ENCODE data around the gene IL13.

IL13 gene

DNA sequence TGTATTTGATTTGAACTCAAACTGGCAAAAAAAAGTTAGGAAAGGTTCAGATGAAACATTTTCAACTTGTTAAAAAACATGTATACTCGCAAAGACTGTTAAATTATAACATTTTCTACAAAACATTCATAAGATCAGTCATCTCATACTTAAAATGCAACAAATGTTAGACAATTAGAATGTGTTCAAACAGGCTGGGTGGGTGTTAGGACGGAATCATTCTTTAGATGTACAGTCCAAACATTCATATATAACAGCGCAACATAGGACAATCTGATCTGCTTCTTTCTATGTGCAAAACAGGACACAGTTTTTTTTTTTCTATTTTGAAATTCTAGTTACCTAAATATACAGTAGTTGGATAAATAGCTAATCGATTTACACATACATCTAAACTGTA, 38.0 kb downstream of the IL13 start:
- Histone ChIP-seq H4K20me1 (ENCODE audit: insufficient read depth, low read length, poor library complexity, severe bottlenecking) (no peaks in the 10 kb centered on the region), H3K27me3 (ENCODE audit: insufficient read depth, low read length, poor library complexity, severe bottlenecking) (no peaks in the 10 kb centered on the region), H2AFZ (ENCODE audit: low read length) (no peak overlapping the region), H3K4me1 (ENCODE audit: insufficient read depth, low read length, poor library complexity, severe bottlenecking) (no peaks in the 10 kb centered on the region), H3K36me3 (ENCODE audit: insufficient read depth, low read length) (no peaks in the 10 kb centered on the region), H3K9ac (ENCODE audit: low read depth, low read length, poor library complexity, severe bottlenecking) (no peak overlapping the region), H3K79me2 (ENCODE audit: insufficient read depth, low read length) (no peaks in the 10 kb centered on the region), H3F3A (ENCODE audit: low read depth) (no peaks in the 10 kb centered on the region), H3K4me2 (ENCODE audit: low read depth, low read length, poor library complexity, severe bottlenecking) (no peak overlapping the region), H3K9me2 (replicated peaks; ENCODE audit: low read depth, low read length) (no peaks in the 10 kb centered on the region), H3K4me3 (ENCODE audit: low read length, poor library complexity, severe bottlenecking) (no peak overlapping the region), H3K9me3 (ENCODE audit: insufficient read depth, low read depth, low read length) (no peaks in the 10 kb centered on the region)
- TF ChIP-seq, protein P1, sequence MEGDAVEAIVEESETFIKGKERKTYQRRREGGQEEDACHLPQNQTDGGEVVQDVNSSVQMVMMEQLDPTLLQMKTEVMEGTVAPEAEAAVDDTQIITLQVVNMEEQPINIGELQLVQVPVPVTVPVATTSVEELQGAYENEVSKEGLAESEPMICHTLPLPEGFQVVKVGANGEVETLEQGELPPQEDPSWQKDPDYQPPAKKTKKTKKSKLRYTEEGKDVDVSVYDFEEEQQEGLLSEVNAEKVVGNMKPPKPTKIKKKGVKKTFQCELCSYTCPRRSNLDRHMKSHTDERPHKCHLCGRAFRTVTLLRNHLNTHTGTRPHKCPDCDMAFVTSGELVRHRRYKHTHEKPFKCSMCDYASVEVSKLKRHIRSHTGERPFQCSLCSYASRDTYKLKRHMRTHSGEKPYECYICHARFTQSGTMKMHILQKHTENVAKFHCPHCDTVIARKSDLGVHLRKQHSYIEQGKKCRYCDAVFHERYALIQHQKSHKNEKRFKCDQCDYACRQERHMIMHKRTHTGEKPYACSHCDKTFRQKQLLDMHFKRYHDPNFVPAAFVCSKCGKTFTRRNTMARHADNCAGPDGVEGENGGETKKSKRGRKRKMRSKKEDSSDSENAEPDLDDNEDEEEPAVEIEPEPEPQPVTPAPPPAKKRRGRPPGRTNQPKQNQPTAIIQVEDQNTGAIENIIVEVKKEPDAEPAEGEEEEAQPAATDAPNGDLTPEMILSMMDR (conservative IDR thresholded peaks at IDR 0.05; ENCODE audit: low read length): no peak
- TF ChIP-seq EZH2phosphoT487 (IDR thresholded peaks at IDR 0.05; ENCODE audit: borderline replicate concordance): no peak

DNA sequence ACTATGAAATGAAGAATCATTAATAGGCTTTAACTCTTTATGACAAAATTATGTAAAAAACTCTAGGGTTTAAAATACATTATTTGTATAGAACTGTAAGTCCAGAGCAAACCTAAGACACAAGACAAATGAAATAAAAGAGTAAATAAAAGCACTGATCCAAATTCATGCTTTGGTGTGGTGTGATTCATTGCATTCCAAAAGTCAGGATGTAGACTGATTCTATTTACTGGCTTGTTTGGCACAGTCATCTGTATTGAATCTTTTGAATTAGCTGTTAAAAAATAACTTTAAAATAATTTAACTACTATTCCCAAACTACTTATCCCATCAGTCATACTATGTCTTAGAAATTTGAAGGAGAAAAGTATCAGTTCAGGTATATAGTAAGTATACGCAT, 46.9 kb downstream of the IL13 start:
- no peak for TF ChIP-seq EZH2phosphoT487 (IDR thresholded peaks at IDR 0.05; ENCODE audit: borderline replicate concordance)
- TF ChIP-seq, protein P1 (conservative IDR thresholded peaks at IDR 0.05; ENCODE audit: low read length): no peak
- no peaks in the 10 kb centered on the region for H3K79me2 ChIP-seq (ENCODE audit: insufficient read depth, low read length)
- no peak overlapping the region for H3K9ac ChIP-seq (ENCODE audit: low read depth, low read length, poor library complexity, severe bottlenecking)
- H3K27me3 ChIP-seq (ENCODE audit: insufficient read depth, low read length, poor library complexity, severe bottlenecking): no peaks in the 10 kb centered on the region
- no peaks in the 10 kb centered on the region for H4K20me1 ChIP-seq (ENCODE audit: insufficient read depth, low read length, poor library complexity, severe bottlenecking)
- no peaks in the 10 kb centered on the region for H3K9me2 ChIP-seq (replicated peaks; ENCODE audit: low read depth, low read length)
- no peak overlapping the region for H2AFZ ChIP-seq (ENCODE audit: low read length)
- H3K4me2 ChIP-seq (ENCODE audit: low read depth, low read length, poor library complexity, severe bottlenecking): no peak overlapping the region
- no peaks in the 10 kb centered on the region for H3K9me3 ChIP-seq (ENCODE audit: insufficient read depth, low read depth, low read length)
- no peaks in the 10 kb centered on the region for H3K4me1 ChIP-seq (ENCODE audit: insufficient read depth, low read length, poor library complexity, severe bottlenecking)
- no peak overlapping the region for H3K4me3 ChIP-seq (ENCODE audit: low read length, poor library complexity, severe bottlenecking)
- no peaks in the 10 kb centered on the region for H3K36me3 ChIP-seq (ENCODE audit: insufficient read depth, low read length)
- no peaks in the 10 kb centered on the region for H3F3A ChIP-seq (ENCODE audit: low read depth)

DNA sequence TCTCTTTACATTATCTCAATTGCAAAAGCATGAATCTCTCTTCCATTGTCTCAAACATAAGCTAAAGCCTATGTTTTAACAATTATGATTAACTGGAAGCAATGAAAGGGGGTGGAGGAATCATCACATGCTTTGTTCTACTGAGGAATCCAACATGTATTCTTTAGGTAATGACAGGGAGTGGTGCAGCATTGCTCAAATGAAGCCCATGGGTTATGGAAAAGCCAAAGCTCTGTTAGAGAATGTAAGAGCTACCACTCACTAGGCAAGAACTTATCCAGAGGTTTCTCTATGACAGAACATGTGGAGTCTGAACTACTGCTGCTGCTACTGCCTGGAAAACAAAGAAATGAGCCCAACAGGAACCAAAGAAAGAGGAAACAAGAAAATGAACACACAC, 50.7 kb downstream of the IL13 start:
- no peaks in the 10 kb centered on the region for H3K36me3 ChIP-seq (ENCODE audit: insufficient read depth, low read length)
- no peaks in the 10 kb centered on the region for H3K4me1 ChIP-seq (ENCODE audit: insufficient read depth, low read length, poor library complexity, severe bottlenecking)
- no peaks in the 10 kb centered on the region for H4K20me1 ChIP-seq (ENCODE audit: insufficient read depth, low read length, poor library complexity, severe bottlenecking)
- H3K4me2 ChIP-seq (ENCODE audit: low read depth, low read length, poor library complexity, severe bottlenecking): no peak overlapping the region
- no peak overlapping the region for H3K9ac ChIP-seq (ENCODE audit: low read depth, low read length, poor library complexity, severe bottlenecking)
- H3K27me3 ChIP-seq (ENCODE audit: insufficient read depth, low read length, poor library complexity, severe bottlenecking): no peaks in the 10 kb centered on the region
- no peaks in the 10 kb centered on the region for H3K9me2 ChIP-seq (replicated peaks; ENCODE audit: low read depth, low read length)
- H3K79me2 ChIP-seq (ENCODE audit: insufficient read depth, low read length): no peaks in the 10 kb centered on the region
- H3K9me3 ChIP-seq (ENCODE audit: insufficient read depth, low read depth, low read length): no peaks in the 10 kb centered on the region
- H2AFZ ChIP-seq (ENCODE audit: low read length): no peak overlapping the region
- TF ChIP-seq, protein P1 (conservative IDR thresholded peaks at IDR 0.05; ENCODE audit: low read length): no peak
- TF ChIP-seq EZH2phosphoT487 (IDR thresholded peaks at IDR 0.05; ENCODE audit: borderline replicate concordance): no peak
- H3K4me3 ChIP-seq (ENCODE audit: low read length, poor library complexity, severe bottlenecking): no peak overlapping the region
- no peaks in the 10 kb centered on the region for H3F3A ChIP-seq (ENCODE audit: low read depth)

Measured in Loucy (cell line).